OCI-LY7 (cell line): ENCODE measurements around the gene PLXNB1. TPM values are rescaled to one million over a fixed set of nuclear protein-coding genes. Genes with fewer than 3 reads are reported as not detected.
A peak's percentile ranks its signal among the peaks of the same experiment; 100 is the strongest.

Experiments used
- BruUV-seq: library from RNA; stranded (reverse); fragments of 400-500 nt; replicated peaks from 2 replicates; lab custom pipeline; 2021; lab: Mats Ljungman, UMichigan
- CTCF ChIA-PET: fragments of 300-600 bp; sonication (Branson Sonifier 250); formaldehyde crosslinking; loops from one replicate; lab custom pipeline; 2022; ENCODE audit warnings: antibody characterized with exemption; ENCODE audit not compliant: unreplicated experiment; lab: Charles Lee
- POLR2A ChIA-PET: fragments of 300-600 bp; sonication (Branson Sonifier 250); formaldehyde crosslinking; loops from one replicate; lab custom pipeline; 2022; ENCODE audit warnings: antibody characterized with exemption; lab: Charles Lee
- DNase-seq: peaks from one replicate; pipeline ENCODE4 v3.0.0-alpha.2; 2015; ENCODE audit warnings: low spot score
- H2AFZ ChIP-seq: fragments of 200-600 bp; sonication (generic), shearing (Covaris generic); 2 replicates; pipeline ENCODE4 v1.6.1; 2014; ENCODE audit warnings: mild to moderate bottlenecking, antibody characterized with exemption, low read length, moderate library complexity
- H3K27ac ChIP-seq: fragments of 200-600 bp; sonication (generic); 2 replicates; pipeline ENCODE4 v1.5.1; 2014; ENCODE audit warnings: mixed run types, low read depth, mild to moderate bottlenecking, moderate library complexity, low read length, inconsistent platforms; ENCODE audit not compliant: poor library complexity, severe bottlenecking
- H3K36me3 ChIP-seq: fragments of 200-600 bp; sonication (generic); 2 replicates; pipeline ENCODE4 v1.6.1; 2014; ENCODE audit warnings: mild to moderate bottlenecking, antibody characterized with exemption, low read length, moderate library complexity, mixed read lengths; ENCODE audit not compliant: insufficient read depth
- H3K4me1 ChIP-seq: fragments of 200-600 bp; sonication (generic); 2 replicates; pipeline ENCODE4 v1.5.1; 2014; ENCODE audit warnings: mild to moderate bottlenecking, low read length; ENCODE audit not compliant: insufficient read depth, poor library complexity, severe bottlenecking
- H3K4me2 ChIP-seq: fragments of 200-600 bp; sonication (generic); 2 replicates; pipeline ENCODE4 v1.6.1; 2014; ENCODE audit warnings: mild to moderate bottlenecking, low read length
- H3K4me3 ChIP-seq: fragments of 200-600 bp; sonication (generic); 2 replicates; pipeline ENCODE4 v1.5.1; 2014; ENCODE audit warnings: mild to moderate bottlenecking, low read depth, low read length; ENCODE audit not compliant: poor library complexity, severe bottlenecking
- H3K79me2 ChIP-seq: fragments of 200-600 bp; sonication (generic); 2 replicates; pipeline ENCODE4 v1.6.1; 2016; ENCODE audit warnings: low read depth, mild to moderate bottlenecking, low read length, moderate library complexity, mixed read lengths; ENCODE audit not compliant: insufficient read depth
- H3K9me2 ChIP-seq: fragments of 200-600 bp; sonication (generic); 2 replicates; pipeline ENCODE4 v1.6.1; 2016; ENCODE audit warnings: mild to moderate bottlenecking, low read length, mixed read lengths; ENCODE audit not compliant: insufficient read depth
- H3K9me3 ChIP-seq: fragments of 200-600 bp; sonication (generic); 2 replicates; pipeline ENCODE4 v1.6.1; 2014; ENCODE audit warnings: mild to moderate bottlenecking, mixed run types, low read length, mixed read lengths
- H4K20me1 ChIP-seq: fragments of 200-600 bp; sonication (generic); 2 replicates; pipeline ENCODE4 v1.6.1; 2014; ENCODE audit warnings: mild to moderate bottlenecking, antibody characterized with exemption, low read length, moderate library complexity, mixed read lengths; ENCODE audit not compliant: insufficient read depth
- EZH2phosphoT487 ChIP-seq: fragments of 200-600 bp; sonication (generic); IDR thresholded peaks from 2 replicates; pipeline ENCODE4 v1.6.1; 2018; ENCODE audit warnings: low read depth, borderline replicate concordance, mild to moderate bottlenecking, mixed run types, antibody characterized with exemption, low read length, moderate library complexity, mixed read lengths
- intact Hi-C: fragments of 100-400 bp; cut with micrococcal nuclease; formaldehyde crosslinking; loops from one replicate; pipeline ENCODE4 v1.10.0; 2022; ENCODE audit not compliant: unreplicated experiment
- total RNA-seq, 2 experiments: library from RNA; depleted of rRNA in 1 of 2; stranded (reverse); fragments of >200 nt in 1 of 2; shearing (Covaris generic) in 1 of 2; gene quantifications; 2 replicates each; pipeline ENCODE4 v1.2.3, GENCODE V29; 2014 to 2022
- TF ChIP-seq, protein P1 (sequence below): fragments of 200-600 bp; sonication (generic); conservative IDR thresholded peaks from 2 replicates; pipeline ENCODE4 v1.5.1; 2014; ENCODE audit warnings: mild to moderate bottlenecking, antibody characterized with exemption, low read length, moderate library complexity, mixed read lengths

Gene PLXNB1
- total RNA-seq, 2 experiments from 2014 or later = 4.4 to 6.4 TPM

DNA sequence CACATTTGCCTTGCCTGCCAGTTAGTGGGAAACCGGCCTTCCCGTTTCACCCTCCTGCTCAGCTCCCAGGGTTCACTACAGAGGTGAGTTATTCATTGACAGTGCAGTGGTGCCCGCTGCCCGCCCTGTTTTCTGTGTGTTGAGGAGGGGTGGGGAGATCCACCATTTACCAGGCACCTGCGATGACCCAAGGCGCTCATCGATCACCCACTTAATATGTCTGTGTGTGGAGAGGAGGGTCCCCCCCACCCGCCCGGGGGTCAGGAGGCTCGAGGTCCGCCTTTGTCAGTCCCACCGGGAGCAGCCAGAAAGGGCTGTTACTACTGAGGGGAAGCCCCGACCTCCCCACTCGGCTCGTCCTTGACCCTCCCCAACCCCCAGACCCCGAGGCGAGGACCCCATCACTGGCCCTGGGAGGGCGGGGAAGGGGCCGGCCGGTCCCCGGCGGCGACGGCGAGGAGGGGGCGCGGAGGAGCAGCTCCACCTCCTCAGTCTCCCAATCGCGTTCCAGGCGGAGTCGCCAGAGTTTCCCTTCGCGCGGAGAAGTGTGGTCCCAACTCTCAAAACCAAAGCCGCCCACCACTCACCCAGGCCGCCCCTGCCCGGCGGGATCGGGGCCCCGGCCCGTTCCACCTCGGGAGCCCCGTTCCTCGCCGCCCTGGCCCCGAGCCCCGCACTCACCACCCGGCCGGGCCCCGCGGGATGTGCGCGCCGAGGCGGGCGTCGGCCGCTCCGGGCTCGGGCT, 1.1 kb downstream of the PLXNB1 start:
- no peaks in the 10 kb centered on the region for H4K20me1 ChIP-seq
- CTCF ChIA-PET = no interaction called here
- H3K27ac ChIP-seq = no peak overlapping the region
- DNase-seq = no peak
- no peaks in the 10 kb centered on the region for H3K9me2 ChIP-seq
- no peaks in the 10 kb centered on the region for H3K9me3 ChIP-seq
- H3K4me1 ChIP-seq = peaks cover 13% of the 10 kb centered on the region
- H3K79me2 ChIP-seq = no peaks in the 10 kb centered on the region
- TF ChIP-seq EZH2phosphoT487 = no peak
- TF ChIP-seq, protein P1, sequence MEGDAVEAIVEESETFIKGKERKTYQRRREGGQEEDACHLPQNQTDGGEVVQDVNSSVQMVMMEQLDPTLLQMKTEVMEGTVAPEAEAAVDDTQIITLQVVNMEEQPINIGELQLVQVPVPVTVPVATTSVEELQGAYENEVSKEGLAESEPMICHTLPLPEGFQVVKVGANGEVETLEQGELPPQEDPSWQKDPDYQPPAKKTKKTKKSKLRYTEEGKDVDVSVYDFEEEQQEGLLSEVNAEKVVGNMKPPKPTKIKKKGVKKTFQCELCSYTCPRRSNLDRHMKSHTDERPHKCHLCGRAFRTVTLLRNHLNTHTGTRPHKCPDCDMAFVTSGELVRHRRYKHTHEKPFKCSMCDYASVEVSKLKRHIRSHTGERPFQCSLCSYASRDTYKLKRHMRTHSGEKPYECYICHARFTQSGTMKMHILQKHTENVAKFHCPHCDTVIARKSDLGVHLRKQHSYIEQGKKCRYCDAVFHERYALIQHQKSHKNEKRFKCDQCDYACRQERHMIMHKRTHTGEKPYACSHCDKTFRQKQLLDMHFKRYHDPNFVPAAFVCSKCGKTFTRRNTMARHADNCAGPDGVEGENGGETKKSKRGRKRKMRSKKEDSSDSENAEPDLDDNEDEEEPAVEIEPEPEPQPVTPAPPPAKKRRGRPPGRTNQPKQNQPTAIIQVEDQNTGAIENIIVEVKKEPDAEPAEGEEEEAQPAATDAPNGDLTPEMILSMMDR = no peak
- intact Hi-C loops = no loop called here
- no TSS peak for BruUV-seq
- H3K36me3 ChIP-seq = peaks cover 26% of the 10 kb centered on the region; the same call in 1 of the 2 replicates
- peak overlapping the region; percentile 63; the same call in 1 of the 2 replicates for H2AFZ ChIP-seq
- POLR2A ChIA-PET = no interaction called here
- H3K4me2 ChIP-seq = peak overlapping the region; percentile 91
- H3K4me3 ChIP-seq = peak overlapping the region; percentile 74

DNA sequence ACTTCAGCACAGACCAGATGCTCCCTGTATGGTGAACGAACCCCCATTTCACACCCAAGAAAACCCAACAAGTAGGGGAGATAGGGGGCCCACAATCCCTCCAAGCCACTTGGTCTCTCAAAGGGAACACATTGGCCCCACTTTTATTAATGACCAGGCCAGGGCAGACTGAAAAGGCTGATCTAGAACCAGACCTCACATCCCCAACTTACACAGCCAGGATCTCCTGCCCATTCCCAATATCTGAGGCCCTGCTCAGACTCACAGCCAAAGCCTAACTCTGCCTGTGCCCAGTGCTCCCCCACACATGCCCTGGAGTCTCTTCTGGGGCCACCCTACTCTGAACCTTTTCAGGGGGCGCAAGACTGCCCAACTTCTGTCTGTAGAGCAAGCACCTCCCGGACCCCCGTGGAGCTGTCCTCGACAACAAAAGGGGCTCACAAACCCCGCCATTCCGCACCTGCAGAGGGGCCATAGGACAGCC, 1.8 kb downstream of the PLXNB1 start:
- ChIA-PET CTCF (no interaction called here), POLR2A (no interaction called here)
- no peak for DNase-seq
- no TSS peak for BruUV-seq
- peaks cover 13% of the 10 kb centered on the region for H3K4me1 ChIP-seq
- H3K36me3 ChIP-seq = peaks cover 20% of the 10 kb centered on the region; the same call in 1 of the 2 replicates
- H2AFZ ChIP-seq = no peak overlapping the region
- H3K4me2 ChIP-seq = no peak overlapping the region
- H3K9me3 ChIP-seq = no peaks in the 10 kb centered on the region
- no peaks in the 10 kb centered on the region for H4K20me1 ChIP-seq
- no peak overlapping the region for H3K27ac ChIP-seq
- no peaks in the 10 kb centered on the region for H3K79me2 ChIP-seq
- no peak for TF ChIP-seq EZH2phosphoT487
- TF ChIP-seq, protein P1 = no peak
- H3K4me3 ChIP-seq = no peak overlapping the region
- H3K9me2 ChIP-seq = no peaks in the 10 kb centered on the region
- intact Hi-C loops = no loop called here

DNA sequence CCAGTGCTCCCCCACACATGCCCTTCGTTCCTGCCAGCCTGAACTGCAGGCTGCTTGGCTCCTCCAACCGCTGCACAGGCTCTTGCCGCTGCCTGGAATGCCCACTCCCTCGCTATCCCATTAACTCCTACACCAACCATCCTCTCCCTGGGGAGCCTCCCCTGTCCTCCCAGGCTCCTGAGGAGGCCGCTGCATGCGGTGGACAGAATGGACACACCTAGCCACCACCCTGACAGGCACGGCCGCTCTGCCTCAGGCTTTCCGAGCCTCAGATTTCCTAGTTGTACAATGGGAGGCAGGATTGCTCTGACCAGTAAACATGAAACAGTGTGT, 2.3 kb downstream of the PLXNB1 start:
- Histone ChIP-seq H3K36me3 (peaks cover 15% of the 10 kb centered on the region; the same call in 1 of the 2 replicates), H3K4me3 (no peak overlapping the region), H3K9me3 (no peaks in the 10 kb centered on the region), H4K20me1 (no peaks in the 10 kb centered on the region), H2AFZ (no peak overlapping the region), H3K9me2 (no peaks in the 10 kb centered on the region), H3K79me2 (no peaks in the 10 kb centered on the region), H3K4me2 (no peak overlapping the region), H3K4me1 (peaks cover 13% of the 10 kb centered on the region), H3K27ac (no peak overlapping the region)
- ChIA-PET POLR2A (no interaction called here), CTCF (no interaction called here)
- intact Hi-C loops = no loop called here
- DNase-seq = no peak
- BruUV-seq = no TSS peak
- TF ChIP-seq, protein P1 = no peak
- TF ChIP-seq EZH2phosphoT487 = no peak
